ENCODE results near the gene AK5.
"Not testable (repeated sequence)": the region's sequence is repeated elsewhere in the genome, so short reads cannot be mapped to it uniquely, and the experiment has no call there.

AK5 gene

DNA sequence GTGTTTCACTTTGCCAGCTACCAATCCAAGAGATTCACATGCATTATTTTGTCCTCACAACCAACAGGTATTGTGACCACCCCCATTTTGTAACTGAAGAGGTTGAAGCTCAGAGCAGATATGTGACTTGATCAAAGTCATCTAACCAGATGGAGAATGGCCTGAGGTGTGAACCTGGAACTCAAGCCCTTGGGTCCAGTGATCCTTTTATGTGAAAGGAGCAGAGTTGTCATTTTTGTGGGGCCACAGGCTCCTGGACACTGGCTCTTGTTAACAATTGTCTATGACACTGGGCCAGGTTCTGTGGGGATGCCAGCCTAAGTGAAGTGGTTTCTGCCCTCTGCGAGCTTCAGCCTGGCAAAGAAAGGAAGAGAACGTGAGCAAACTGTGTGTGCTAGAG lies 228.1 kb downstream of the AK5 start:
- DNase-seq: no peak

DNA sequence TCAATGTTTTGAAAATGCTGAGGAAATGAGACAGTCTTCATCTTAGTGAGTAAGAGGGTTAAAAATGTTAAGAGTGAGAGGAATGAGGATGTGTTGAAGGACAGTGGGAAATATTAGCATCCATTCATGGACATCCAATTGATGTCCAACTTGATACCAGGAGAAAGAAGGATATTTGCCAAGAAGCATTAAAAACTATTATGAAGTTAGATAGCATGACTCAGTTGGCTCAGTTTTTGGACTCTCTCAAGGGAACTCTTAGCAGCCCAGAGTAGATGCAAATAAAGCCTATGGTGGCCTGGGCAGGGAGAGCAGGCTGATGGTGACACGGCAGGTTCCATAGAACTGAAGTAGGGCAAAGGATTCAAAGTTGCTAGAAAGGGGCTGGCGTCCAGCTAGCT lies 229.6 kb downstream of the AK5 start:
- DNase-seq: no peak

DNA sequence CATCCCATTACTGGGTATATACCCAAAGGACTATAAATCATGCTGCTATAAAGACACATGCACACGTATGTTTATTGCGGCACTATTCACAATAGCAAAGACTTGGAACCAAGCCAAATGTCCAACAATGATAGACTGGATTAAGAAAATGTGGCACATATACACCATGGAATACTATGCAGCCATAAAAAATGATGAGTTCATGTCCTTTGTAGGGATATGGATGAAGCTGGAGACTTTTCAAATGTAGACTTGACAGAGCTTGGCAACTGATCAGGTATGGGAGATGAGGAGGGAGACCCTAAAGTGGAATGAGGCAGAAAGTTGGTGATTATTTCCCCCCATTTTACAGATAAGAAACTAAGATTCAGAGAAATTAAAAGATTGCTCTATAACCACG lies 230.8 kb downstream of the AK5 start:
- not testable (repeated sequence) for DNase-seq

DNA sequence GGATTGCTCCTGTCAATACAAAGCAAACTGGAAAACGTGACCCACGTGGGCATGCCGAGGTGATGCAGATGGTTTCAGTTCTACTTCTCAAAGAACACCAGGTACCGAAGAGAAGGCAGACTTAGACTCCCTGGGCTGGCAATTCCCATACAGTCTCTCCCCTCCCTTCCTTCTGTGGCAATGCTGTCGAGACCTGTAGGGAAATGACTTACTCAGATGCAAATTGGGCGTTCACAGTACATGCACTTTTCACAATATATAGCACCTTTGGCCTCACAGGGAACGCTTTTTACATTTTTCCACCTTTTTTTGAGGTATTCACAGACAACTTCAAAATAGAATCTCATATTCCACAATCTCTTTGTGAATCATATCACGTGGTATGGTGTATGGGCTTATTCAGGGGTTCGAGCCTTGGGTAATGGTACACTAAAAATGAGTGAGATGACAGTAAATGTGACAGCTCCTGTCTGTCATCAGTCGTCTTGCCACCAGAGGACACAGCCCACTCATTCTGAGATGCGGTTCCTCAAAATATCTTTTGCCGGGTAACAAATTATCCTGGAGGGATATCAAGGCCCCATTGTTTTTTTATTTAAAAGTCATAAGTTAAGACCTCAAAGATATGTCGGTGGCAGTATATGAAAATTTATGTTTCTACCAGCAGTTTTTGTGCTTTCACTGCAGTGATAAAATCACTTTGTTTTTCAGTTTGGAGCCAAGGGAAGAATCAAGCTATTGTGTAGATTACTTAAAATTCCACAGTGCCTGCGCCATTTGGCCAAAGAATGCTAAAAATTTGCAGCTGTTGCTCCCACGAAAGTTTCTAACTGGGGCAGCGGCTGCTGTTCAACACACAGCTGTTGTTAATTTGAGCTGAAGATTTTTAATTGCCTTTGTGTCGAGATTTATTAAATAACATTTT lies 232.3 kb downstream of the AK5 start:
- peak in 3 of 4 experiments; percentile 8 to 36 (median 34) for DNase-seq

DNA sequence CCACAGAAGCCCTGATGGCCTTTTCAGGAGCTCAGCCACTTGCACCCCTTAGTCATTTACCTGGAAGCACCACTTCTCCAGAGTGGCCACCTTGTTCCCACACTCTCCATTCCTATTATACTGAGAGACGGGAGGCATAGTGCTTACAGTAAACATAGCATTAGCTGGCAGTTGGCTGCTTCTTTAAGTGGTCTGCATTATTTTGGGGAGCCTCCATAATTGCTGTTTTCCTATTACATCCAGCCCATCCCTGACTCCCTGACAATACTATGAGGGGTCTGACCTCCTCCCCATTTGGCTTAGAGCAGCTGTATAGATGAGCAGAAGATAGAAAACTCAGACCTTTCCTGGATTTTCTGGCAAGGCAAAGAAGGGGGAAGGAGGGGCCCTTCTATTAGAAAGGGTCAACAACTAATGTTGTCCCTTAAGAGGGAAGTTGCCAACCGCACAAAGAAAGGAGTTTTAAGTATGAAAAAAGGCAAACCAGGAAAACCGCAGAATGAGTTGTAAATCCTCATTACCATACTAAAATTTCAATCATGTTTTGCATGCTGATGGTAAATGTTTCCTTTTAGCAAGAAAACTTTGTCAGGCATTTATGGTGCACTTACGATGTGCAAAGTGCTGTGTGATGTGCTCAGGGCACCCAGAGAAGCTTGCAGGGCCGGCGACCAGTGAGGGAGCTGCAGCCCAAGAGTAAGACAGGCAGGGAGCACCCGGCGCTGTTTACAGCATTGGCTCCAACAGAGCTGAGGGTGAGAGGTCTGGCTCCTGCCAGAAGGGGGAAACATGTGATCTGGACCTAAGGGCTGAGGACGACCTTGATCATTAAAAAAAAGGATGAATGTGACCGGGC lies 233.3 kb downstream of the AK5 start:
- peak in 2 of 4 experiments; percentile 19 to 20 for DNase-seq

DNA sequence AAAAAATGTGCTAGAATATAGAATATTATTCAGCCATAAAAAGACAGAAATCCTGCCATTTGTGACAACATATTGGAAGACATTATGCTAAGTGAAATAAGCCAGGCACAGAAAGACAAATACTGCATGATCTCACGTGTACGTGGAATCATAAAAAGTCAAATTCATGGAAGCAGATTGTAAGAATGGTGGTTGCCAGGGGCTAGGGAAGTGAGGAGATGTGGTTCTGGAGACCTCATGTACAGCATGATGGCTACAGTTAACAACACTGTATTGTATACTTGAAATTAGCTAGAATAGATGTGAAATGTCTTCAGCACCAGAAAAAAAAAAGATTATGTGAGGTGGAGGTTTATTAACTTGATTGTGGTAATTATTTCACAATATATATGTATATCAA lies 234.3 kb downstream of the AK5 start:
- DNase-seq: no peak

DNA sequence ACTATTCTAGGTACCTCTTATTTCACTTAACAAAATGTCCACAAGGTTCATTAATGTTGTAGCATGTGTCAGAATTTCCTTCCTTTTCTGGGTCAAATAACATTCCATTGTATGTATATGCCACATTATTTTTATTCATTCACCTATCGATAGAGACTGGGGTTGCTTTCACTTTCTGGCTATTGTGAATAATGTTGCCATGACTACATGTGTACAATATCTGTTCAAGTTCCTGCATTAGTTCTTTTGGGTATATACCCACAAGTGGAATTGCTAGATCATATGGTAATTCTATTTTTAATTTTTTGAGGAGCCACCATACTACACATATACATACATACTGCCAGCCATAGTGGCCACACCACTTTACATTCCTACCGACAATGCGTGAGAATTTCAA lies 242.2 kb downstream of the AK5 start:
- no peak for DNase-seq

DNA sequence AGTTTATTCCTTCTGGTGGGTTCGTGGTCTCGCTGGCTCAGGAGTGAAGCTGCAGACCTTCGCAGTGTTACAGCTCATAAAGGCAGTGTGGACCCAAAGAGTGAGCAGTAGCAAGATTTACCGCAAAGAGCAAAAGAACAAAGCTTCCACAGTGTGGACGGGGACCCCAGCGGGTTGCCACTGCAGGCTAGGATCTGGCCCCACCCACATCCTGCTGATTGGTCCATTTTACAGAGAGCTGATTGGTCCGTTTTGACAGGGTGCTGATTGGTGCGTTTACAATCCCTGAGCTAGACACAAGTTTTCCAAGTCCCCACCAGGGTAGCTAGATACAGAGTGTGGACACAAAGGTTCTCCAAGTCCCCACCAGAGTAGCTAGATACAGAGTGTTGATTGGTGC lies 249.3 kb downstream of the AK5 start:
- not testable (repeated sequence) for DNase-seq

DNA sequence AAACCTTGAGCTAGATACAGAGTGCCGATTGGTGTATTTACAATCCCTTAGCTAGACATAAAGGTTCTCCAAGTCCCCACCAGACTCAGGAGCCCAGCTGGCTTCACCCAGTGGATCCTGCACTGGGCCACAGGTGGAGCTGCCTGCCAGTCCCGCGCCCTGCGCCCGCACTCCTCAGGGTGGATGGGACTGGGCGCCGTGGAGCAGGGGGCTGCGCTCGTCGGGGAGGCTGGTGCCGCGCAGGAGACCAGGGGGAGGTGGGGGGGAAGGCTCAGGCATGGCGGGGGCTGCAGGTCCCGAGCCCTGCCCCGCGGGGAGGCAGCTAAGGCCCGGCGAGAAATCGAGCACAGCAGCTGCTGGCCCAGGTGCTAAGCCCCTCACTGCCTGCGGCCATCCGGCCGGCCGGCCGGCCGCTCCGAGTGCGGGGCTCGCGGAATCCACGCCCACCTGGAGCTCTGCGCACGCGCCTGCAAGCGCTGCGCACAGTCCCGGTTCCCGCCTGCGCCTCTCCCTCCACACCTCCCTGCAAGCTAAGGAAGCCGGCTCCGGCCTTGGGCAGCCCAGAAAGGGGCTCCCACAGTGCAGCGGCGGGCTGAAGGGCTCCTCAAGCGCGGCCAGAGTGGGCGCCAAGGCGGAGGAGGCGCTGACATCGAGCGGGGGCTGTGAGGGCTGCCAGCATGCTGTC lies 249.9 kb downstream of the AK5 start:
- not testable (repeated sequence) for DNase-seq

DNA sequence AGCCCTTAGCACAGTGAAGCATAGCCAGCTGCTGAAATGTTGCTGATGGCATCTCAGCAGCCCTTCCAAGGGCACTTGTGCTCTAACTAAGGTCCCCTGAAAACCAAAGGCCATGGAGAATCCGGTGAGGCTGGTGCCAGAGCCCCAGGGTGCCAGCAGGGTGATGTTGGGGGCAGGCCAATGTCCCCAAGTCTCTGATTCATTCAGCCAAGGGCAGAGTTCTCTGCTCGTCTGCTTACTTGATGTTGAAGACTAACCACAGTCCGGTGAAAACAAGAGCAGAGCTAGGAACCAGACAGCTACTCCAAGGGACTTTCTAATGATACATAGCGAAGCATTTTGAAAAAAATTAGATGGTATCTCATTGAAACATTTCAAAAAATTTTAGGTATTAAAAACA lies 250.8 kb downstream of the AK5 start:
- no peak for DNase-seq

DNA sequence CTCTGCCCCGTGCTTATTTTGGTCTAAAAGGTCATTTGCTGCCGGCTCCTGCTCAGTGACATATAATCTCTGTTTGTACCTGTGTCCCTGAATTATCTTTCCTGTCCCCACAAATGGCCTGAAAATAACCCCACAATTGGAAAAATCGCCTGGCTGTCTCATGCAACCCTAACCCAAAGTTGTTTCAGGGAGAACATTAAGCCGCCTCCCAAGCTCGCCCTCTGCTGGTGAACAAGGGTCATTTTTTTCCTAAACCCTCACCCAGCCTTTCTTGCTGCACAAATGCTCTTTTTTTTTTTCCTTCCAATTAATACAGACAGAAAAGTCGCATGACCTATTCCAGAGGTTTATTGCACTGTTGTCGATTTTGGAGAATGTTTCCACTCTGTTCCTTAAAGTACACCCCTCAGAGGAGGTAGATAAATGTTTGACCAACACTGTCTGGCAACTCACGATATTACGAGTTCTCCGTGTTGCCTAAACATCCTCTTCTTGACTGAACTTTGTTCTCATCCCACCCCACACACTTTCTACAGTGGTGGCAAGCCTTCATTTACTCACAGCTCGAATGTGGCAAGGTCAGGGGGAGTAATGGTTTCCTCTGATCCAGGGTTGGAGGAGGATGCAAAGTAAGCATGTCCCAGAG lies 252.0 kb downstream of the AK5 start:
- DNase-seq: peak; percentile 62 to 83 (median 78)

DNA sequence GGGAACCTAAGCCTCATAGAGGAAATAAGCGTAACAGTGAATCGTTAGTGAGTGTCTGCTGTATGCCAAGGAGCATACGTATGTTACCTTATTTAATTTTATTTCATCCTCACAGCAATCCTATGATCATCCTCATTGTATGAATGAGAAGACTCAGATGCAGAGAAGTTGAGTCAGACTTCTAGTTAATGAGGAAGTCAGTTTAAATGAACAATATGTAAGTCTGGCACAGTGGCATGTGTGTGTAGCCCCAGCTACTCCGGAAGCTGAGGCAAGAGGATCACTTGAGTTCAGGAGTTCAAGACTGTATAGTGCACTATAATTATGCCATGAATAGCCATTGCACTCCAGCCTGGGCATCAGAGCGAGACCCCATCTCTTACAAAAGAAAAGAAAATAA lies 252.6 kb downstream of the AK5 start:
- DNase-seq: peak; percentile 42 to 76 (median 66)

DNA sequence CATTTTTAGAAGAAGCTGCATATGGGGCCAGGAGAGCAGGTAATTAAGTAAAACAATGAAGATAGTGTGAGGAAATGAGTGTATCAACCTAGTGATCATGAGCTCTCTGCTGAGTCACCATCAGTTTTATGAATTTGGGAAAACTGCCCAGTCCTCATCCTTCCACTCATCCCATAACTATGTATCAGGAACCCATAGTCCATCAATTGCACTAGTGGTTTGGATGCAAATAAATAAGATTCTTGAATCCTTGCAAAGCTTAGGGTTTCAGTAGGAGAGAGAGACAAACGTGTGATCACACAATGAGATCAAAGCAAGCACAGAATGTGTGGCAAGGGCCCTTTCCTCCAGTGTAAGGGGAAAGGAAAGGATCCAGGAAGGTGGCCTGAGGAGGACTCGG lies 255.0 kb downstream of the AK5 start:
- DNase-seq: no peak

DNA sequence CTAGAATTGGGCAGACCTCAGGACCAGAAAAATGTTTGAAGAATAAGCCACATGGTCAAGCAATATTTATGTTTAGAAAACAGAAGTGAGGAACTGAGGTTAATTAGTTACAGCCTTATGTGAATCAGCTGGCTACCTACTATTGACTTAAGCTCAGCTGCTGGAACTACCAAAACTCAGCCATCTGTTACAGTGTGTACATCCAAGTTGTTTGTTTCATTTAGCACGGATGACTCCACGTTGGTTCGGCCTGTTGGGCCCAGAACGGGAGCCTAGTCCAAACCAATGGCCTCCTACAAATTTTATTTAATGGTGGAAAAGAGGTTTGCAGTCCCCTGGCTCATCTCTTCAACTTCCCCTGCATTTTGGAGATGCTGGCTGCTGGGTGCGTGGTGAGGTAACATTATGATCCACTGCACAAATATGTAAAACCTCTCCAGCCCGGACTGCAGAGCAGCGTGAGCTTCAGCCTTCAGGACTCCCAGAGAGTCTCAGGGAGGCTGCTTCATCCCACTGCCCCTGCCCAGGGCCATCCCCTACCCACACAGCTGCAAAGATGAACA lies 257.2 kb downstream of the AK5 start:
- DNase-seq: peak in 1 of 4 experiments; percentile 10

DNA sequence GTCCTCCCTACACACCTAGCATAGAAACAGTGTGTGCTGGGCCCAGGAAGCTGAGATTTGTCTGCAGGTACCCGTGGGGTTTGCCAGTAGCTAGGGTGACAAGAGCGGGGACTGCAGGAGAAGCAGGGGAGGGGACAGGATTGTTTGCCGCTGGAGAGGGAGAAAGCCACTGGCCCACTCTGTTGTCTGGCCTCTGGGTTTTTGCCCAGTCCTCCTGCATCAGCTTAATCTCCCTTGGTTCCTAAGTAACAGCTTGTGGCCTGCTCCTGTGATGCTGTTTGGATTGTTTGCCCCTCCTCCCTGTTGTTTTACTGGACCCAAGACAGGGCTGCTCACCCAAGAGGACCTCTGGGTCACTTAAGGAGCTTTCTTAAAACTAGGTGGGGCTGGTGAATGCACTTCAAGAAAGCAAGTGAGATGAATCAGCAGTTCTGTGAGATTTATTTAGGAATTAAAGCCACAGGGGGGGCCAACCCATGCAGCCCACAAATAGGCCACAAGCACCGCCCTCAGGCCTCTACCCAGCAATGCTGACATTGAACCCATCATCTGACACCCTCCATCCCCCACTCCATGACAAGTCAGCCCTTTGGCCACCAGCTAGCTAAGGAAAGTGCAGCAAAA lies 257.8 kb downstream of the AK5 start:
- DNase-seq: no peak

DNA sequence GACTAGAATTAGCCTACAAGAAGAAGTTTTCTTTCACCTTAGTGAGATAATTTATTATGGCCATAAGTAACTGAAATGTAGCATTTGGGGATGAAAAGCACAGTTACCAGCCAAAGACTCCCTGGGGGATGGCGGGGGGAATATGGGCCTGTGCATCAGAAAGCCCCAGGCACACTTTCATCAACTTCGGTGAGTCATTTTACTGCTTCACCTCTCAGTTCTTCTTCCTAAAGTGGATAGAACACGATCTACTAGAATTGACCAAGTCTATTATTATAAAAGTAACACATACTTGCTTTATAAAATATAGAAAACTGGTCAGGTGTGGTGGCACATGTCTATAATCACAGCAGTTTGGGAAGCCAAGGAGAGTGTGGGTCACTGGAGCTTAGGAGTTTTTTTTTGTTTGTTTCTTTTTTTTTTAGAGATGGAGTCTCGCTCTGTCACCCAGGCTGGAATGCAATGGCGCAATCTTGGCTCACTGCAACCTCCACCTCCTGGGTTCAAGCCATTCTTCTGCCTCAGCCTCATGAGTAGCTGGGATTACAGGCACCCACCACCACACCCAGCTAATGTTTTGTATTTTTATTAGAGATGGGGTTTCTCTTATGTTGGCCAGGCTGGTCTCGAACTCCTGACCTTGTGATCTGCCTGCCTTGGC lies 258.8 kb downstream of the AK5 start:
- DNase-seq: no peak

DNA sequence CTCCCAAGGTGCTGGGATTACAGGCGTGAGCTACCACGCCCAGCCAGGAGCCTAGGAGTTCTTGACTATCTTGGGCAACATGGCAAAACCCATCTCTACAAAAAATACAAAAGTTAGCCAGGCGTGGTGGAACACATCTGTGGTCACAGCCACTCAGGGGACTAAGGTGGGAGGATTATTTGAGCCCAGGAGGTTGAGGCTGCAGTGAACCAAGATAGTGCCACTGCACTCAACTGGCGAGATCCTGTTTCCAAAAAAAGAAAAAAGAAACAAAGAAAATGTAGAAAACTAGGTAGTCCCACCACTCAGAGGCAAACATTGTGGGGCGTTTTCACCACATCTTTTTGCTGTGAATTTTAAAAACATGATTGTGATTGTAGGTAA lies 259.3 kb downstream of the AK5 start:
- no peak for DNase-seq

DNA sequence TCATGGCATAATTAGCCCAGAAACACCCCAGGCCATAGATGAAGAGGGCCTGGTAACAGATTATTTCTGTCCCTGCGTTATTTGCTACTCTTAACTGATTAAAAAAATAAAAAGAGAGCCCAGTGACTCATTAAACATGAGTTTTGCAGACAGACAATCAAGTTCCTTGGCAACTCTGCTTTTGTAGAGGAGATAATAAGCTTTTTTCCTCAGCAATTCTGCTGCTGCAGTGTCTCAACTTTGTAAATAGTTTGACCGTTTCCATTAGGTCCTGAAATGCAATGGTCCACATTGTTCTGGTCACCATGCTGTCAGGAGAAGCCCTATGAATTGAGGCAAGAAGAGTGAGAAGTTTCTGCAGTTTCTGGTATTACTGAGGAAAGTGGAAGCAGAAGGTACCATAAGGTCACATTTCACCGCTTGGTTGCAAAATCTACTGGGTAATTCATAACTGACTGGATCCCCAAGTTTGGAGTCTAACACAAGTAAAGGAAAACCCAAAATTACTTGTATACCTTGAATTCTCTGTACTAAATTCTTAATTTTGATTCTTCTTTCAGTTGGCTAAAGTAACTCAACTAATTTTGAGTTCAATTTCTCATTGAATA lies 261.1 kb downstream of the AK5 start:
- DNase-seq: peak; percentile 17 to 57 (median 44)

DNA sequence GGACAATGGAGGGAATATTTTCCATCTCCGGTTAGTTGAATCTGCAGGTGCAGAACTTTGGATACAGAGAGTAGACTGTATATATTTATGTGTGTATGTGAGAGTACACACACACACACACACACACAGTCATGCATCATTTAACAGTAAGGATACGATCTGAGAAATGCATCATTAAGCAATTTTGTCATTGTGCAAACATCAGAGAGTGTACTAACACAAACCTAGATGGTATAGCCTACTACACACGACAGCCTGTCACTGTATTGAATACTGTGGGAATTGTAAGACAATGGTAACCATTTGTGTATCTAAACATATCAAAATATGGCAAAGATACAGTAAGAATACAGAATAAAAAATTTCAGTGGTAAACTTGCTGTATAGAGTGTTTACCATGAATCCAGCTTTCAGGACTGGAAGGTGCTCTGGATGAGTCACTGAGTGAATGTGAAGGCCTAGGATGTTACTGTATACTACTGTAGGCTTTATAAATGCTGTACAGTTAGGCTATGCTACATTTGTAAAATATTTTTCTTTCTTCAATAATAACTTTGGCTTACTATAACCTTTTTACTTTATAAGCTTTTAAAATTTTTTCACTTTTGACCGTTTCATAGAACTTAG lies 262.1 kb downstream of the AK5 start:
- DNase-seq: no peak

DNA sequence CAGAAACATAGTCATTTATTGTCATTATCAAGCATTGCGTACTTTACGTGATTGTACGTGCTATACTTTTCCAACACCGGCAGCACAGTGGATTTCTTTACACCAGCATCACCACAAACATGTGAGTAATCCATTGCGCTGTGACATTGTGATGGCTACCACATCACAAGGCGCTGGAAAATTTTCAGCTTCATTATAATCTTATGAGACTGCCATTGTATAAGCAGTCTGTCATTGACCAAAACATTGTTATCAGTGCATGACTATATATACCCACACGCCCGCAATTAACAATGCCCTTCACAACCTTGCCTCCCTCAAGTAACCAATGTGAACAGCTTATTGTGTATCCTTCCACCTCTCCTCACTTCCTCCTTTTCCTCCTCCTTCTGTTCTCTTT lies 263.0 kb downstream of the AK5 start:
- no peak for DNase-seq
